GM23248 (cell line): ENCODE measurements around the gene FHOD3. TPM values are rescaled to one million over a fixed set of nuclear protein-coding genes. Genes with fewer than 3 reads are reported as not detected.
A peak's percentile ranks its signal among the peaks of the same experiment; 100 is the strongest.

Experiments
- DNase-seq: peaks from one replicate; pipeline ENCODE4 v3.0.0-alpha.2; 2015
- H2AFZ ChIP-seq: fragments of 200-600 bp; sonication (generic); 2 replicates; pipeline ENCODE4 v1.6.1; 2016; ENCODE audit warnings: antibody characterized with exemption
- H3F3A ChIP-seq: fragments of 200-600 bp; sonication (generic); 2 replicates; pipeline ENCODE4 v1.6.1; 2016; ENCODE audit warnings: mild to moderate bottlenecking, antibody characterized with exemption, mixed run types; ENCODE audit not compliant: insufficient read depth
- H3K27ac ChIP-seq: fragments of 200-600 bp; sonication (generic); 2 replicates; pipeline ENCODE4 v1.5.1; 2016; ENCODE audit warnings: mild to moderate bottlenecking
- H3K27me3 ChIP-seq: fragments of 200-600 bp; sonication (generic); replicated peaks from 2 replicates; pipeline ENCODE4 v1.6.1; 2016; ENCODE audit warnings: mild to moderate bottlenecking; ENCODE audit not compliant: insufficient read depth
- H3K36me3 ChIP-seq: fragments of 200-600 bp; sonication (generic); 2 replicates; pipeline ENCODE4 v1.6.1; 2016; ENCODE audit warnings: low read depth, mild to moderate bottlenecking
- H3K4me1 ChIP-seq: fragments of 200-600 bp; sonication (generic); 2 replicates; pipeline ENCODE4 v1.6.1; 2016; ENCODE audit warnings: mild to moderate bottlenecking; ENCODE audit not compliant: insufficient read depth
- H3K4me2 ChIP-seq: fragments of 200-600 bp; sonication (generic); one replicate; pipeline ENCODE4 v1.6.1; 2016; ENCODE audit warnings: mild to moderate bottlenecking; ENCODE audit not compliant: unreplicated experiment
- H3K4me3 ChIP-seq: fragments of 200-600 bp; sonication (generic); 2 replicates; pipeline ENCODE4 v1.5.1; 2016; ENCODE audit warnings: mild to moderate bottlenecking
- H3K79me2 ChIP-seq: fragments of 200-600 bp; sonication (generic); 2 replicates; pipeline ENCODE4 v1.6.1; 2016; ENCODE audit warnings: mild to moderate bottlenecking; ENCODE audit not compliant: insufficient read depth
- H3K9ac ChIP-seq: fragments of 200-600 bp; sonication (generic); 2 replicates; pipeline ENCODE4 v1.6.1; 2016; ENCODE audit warnings: mild to moderate bottlenecking
- H3K9me2 ChIP-seq: fragments of 200-600 bp; sonication (generic); 2 replicates; pipeline ENCODE4 v1.6.1; 2016; ENCODE audit warnings: mixed run types, mild to moderate bottlenecking, moderate library complexity; ENCODE audit not compliant: insufficient read depth
- H3K9me3 ChIP-seq: fragments of 200-600 bp; sonication (generic); one replicate; pipeline ENCODE4 v1.6.1; 2017; ENCODE audit warnings: low read depth
- H4K20me1 ChIP-seq: fragments of 200-600 bp; sonication (generic); 2 replicates; pipeline ENCODE4 v1.6.0; 2016; ENCODE audit not compliant: insufficient read depth
- EZH2 ChIP-seq: fragments of 200-600 bp; sonication (generic); IDR thresholded peaks from 2 replicates; pipeline ENCODE4 v1.6.1; 2018; ENCODE audit warnings: antibody characterized with exemption, mild to moderate bottlenecking; ENCODE audit not compliant: insufficient read depth, poor library complexity, severe bottlenecking
- EZH2phosphoT487 ChIP-seq: fragments of 200-600 bp; sonication (generic); IDR thresholded peaks from 2 replicates; pipeline ENCODE4 v1.6.1; 2018; ENCODE audit warnings: antibody characterized with exemption, moderate library complexity, mild to moderate bottlenecking, low read depth; ENCODE audit not compliant: insufficient read depth
- WGBS, 2 experiments: methylation state at CpG; one replicate each; pipeline ENCODE4 v1.1.6; 2015 to 2017; ENCODE audit warnings: low lambda C conversion rate in 2 of 2, low coverage in 1 of 2; ENCODE audit errors: missing lambda C conversion rate in 2 of 2; 5-methylcytosine and 5-hydroxymethylcytosine counted together
- in situ Hi-C: fragments of 300-500 bp; cut with MboI; formaldehyde crosslinking; loops from 2 replicates; pipeline ENCODE4 v1.15.0; 2020
- polyA plus RNA-seq: library from polyadenylated mRNA; unstranded; fragments of >200 nt; fragmentation: Nextera tagmentation; extraction: Ambion mirVana; gene quantifications from 2 replicates; pipeline ENCODE4 v1.2.1, GENCODE V29; 2016
- total RNA-seq: library from RNA; depleted of rRNA; stranded (reverse); fragments of >200 nt; shearing (Covaris generic); gene quantifications from 2 replicates; pipeline ENCODE4 v1.2.3, GENCODE V29; 2014

The FHOD3 gene
- total and polyA plus RNA-seq, 2 experiments from 2014 or later = 1.6 to 10.1 TPM

DNA sequence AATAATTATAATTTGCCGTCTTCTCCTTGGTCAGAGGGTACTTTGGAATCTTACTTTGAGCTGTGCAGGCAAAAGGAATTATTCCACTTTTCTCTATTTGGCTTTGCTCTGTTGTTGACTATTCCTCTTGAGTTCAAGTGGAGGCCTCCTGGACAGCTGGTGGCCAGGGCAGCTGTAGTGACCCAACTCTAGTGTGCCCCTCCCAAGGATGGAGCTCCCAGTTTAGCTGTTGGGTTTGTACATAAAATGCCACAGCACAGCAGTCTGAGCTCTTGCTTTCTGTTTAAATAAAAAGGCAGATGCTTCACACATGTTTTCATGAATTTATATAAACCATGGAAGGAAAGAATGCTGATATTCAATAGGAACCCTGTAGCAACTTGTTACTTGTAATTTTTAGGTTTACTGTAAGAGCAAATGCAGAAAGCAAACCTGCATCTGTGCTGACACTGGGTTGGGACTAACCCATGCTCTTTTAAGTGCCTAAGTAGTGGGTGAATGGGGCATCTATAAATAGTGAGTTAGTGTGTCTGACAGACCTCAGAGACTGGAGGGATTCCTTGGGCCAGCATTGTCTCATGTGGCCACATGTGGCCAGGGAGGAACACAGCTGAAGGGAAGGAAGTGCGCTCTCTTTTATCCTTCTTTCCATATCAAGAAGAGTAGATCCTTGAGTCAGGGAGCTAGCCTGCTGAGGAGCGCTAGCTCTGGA, 121.8 kb downstream of the FHOD3 start:
- H3K36me3 ChIP-seq = no peaks in the 10 kb centered on the region
- DNase-seq = no peak
- H3K79me2 ChIP-seq = peaks cover 4% of the 10 kb centered on the region; the same call in 1 of the 2 replicates
- H3F3A ChIP-seq = peaks cover 16% of the 10 kb centered on the region
- 0 out of 2 replicates have a peak overlapping the region, but pooled peaks have one; percentile 24 for H2AFZ ChIP-seq
- no peaks in the 10 kb centered on the region for H3K9me3 ChIP-seq
- 67 to 69% methylated on average over 3 of the region's 3 CpGs for whole genome bisulfite sequencing, 2 experiments
- TF ChIP-seq EZH2phosphoT487 = no peak
- TF ChIP-seq EZH2 = no peak
- no peak overlapping the region for H3K4me3 ChIP-seq
- in situ Hi-C loops = no loop called here
- no peak overlapping the region for H3K27ac ChIP-seq
- no peaks in the 10 kb centered on the region for H3K9me2 ChIP-seq
- no peak overlapping the region for H3K4me2 ChIP-seq
- H3K4me1 ChIP-seq = peaks cover 37% of the 10 kb centered on the region
- no peak overlapping the region for H3K9ac ChIP-seq
- no peaks in the 10 kb centered on the region for H3K27me3 ChIP-seq
- no peaks in the 10 kb centered on the region for H4K20me1 ChIP-seq

DNA sequence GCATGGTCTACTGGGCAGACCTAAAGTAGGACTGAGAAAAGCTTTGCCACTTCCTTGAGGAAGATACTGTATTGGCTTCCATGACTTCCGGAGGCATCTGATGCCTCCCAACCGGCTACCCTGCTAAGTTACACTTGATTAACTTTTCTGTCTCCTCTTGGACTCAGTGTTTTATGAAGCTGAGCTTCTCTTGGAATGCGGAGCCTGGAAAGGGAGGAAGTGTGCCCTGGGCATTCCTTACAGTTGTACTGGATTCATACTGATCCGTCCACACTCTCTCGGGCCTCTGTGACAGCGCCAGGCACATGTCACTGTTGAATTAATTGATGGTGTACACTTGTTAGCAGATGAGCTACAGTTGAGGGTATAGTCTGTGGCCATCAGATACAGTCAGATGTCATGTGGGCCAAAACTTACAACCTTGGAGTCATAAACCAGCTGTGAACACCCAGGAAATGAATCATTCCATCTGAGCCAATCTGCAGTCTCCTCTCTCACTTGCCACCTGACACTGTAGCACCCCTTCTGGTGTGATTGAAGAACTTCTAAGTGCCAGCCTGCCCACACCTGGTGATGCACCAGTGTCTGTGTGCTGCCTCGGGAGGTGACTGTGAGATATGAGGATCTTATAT, 122.5 kb downstream of the FHOD3 start:
- Histone ChIP-seq H3K4me2 (peak overlapping the region; percentile 53), H3K9ac (no peak overlapping the region)
- in situ Hi-C loops = no loop called here

DNA sequence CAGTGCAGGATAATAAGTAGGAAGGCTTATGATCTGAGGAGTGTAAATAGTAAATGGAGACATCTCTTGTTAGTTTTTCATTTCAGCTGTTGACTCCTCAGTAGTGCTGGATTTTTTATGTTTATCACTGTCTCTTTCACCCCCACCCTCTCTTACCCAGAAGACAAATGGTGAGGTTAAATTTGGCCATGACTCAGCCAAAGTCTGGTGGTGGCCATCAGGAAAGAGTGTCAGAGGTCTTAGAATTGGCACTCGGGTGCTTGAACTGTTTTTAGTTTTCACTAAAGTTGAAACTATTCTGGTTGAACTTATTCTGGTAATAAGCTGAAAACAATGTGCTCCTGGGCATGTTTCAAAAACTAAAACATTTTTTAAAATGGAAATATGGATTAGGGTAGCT, 123.3 kb downstream of the FHOD3 start:
- in situ Hi-C loops = no loop called here
- TF ChIP-seq EZH2 (no peak), EZH2phosphoT487 (no peak)
- H3K36me3 ChIP-seq = no peaks in the 10 kb centered on the region
- H3K79me2 ChIP-seq = peaks cover 4% of the 10 kb centered on the region; the same call in 1 of the 2 replicates
- peak overlapping the region; percentile 53 for H3K4me2 ChIP-seq
- DNase-seq = peak; percentile 53
- H4K20me1 ChIP-seq = no peaks in the 10 kb centered on the region
- H3F3A ChIP-seq = peaks cover 11% of the 10 kb centered on the region
- no peaks in the 10 kb centered on the region for H3K9me2 ChIP-seq
- H3K9me3 ChIP-seq = no peaks in the 10 kb centered on the region
- peak overlapping the region; percentile 40 for H3K27ac ChIP-seq
- H2AFZ ChIP-seq = no peak overlapping the region
- H3K9ac ChIP-seq = no peak overlapping the region
- 0 to 2% methylated on average over 1 of the region's 1 CpG for WGBS, 2 experiments
- no peaks in the 10 kb centered on the region for H3K27me3 ChIP-seq
- no peak overlapping the region for H3K4me3 ChIP-seq
- H3K4me1 ChIP-seq = peaks cover 29% of the 10 kb centered on the region

More for the DNA sequence above, 122.5 kb downstream of the FHOD3 start:
- Histone ChIP-seq H3F3A (peaks cover 16% of the 10 kb centered on the region), H3K79me2 (peaks cover 4% of the 10 kb centered on the region; the same call in 1 of the 2 replicates), H3K27me3 (no peaks in the 10 kb centered on the region), H3K36me3 (no peaks in the 10 kb centered on the region), H3K9me3 (no peaks in the 10 kb centered on the region), H3K4me3 (no peak overlapping the region), H4K20me1 (no peaks in the 10 kb centered on the region), H3K4me1 (peaks cover 37% of the 10 kb centered on the region), H3K27ac (no peak overlapping the region), H3K9me2 (no peaks in the 10 kb centered on the region), H2AFZ (0 out of 2 replicates have a peak overlapping the region, but pooled peaks have one; percentile 24)
- DNase-seq = peak; percentile 45
- 37% methylated on average over 7 of the region's 7 CpGs for WGBS, 2 experiments
- TF ChIP-seq EZH2phosphoT487 (no peak), EZH2 (no peak)

- in situ Hi-C loops = no loop called here
- no peaks in the 10 kb centered on the region for H3K27me3 ChIP-seq
- peaks cover 10% of the 10 kb centered on the region for H3F3A ChIP-seq
- DNase-seq = no peak
- H3K27ac ChIP-seq = no peak overlapping the region
- no peak overlapping the region for H3K9ac ChIP-seq
- no peaks in the 10 kb centered on the region for H3K9me3 ChIP-seq
- H3K79me2 ChIP-seq = peaks cover 6% of the 10 kb centered on the region; the same call in 1 of the 2 replicates
- H3K36me3 ChIP-seq = no peaks in the 10 kb centered on the region
- no peak for TF ChIP-seq EZH2phosphoT487
- no peak for TF ChIP-seq EZH2
- H3K9me2 ChIP-seq = no peaks in the 10 kb centered on the region
- no peak overlapping the region for H3K4me2 ChIP-seq
- peaks cover 19% of the 10 kb centered on the region for H3K4me1 ChIP-seq
- WGBS, 2 experiments = 95 to 97% methylated on average over 4 of the region's 4 CpGs
- no peak overlapping the region for H2AFZ ChIP-seq
- no peak overlapping the region for H3K4me3 ChIP-seq
- no peaks in the 10 kb centered on the region for H4K20me1 ChIP-seq
Observed at GRCh38 chr18:36424741-36425142, 127.2 kb downstream of the FHOD3 start.
